ENCODE measurements around the gene OR5AK2. TPM values are rescaled to one million over a fixed set of nuclear protein-coding genes. Genes with fewer than 3 reads are reported as not detected.
"Not testable (repeated sequence)": the region's sequence is repeated elsewhere in the genome, so short reads cannot be mapped to it uniquely, and the experiment has no call there.

OR5AK2 gene
- total RNA-seq, result not detected in 2 replicates

- H3K27me3 Mint-ChIP-seq (ENCODE audit: insufficient read depth), result no peaks in the 10 kb centered on the region
Observed at GRCh38 chr11:56988614-56989013, at the start of gene OR5AK2. Gene OR5AK2 (plus strand): TSS chr11:56988914. CDS start chr11:56988914, 0 bp downstream.

GRCh38 chr11:56945526-56945925, 43.2 kb upstream of the OR5AK2 start:
- H3K9me3 Mint-ChIP-seq, result peaks cover 20% of the 10 kb centered on the region
- H3K27me3 Mint-ChIP-seq (ENCODE audit: insufficient read depth); H3K27ac Mint-ChIP-seq; intact Hi-C loops (cut with micrococcal nuclease); H3K4me3 Mint-ChIP-seq; H3K4me1 Mint-ChIP-seq (ENCODE audit: low read depth); H3K36me3 Mint-ChIP-seq (ENCODE audit: low read depth); DNase-seq (ENCODE audit: low spot score): not testable (repeated sequence)

More at GRCh38 chr11:56988614-56989013, at the start of gene OR5AK2:
- no peaks in the 10 kb centered on the region for H3K36me3 Mint-ChIP-seq (ENCODE audit: low read depth)
- no peak within 1 kb of the TSS for H3K4me3 Mint-ChIP-seq
- intact Hi-C loops (cut with micrococcal nuclease), result no loop called here
- H3K27ac Mint-ChIP-seq, result no peak within 1 kb of the TSS
- H3K9me3 Mint-ChIP-seq, result peaks cover 9% of the 10 kb centered on the region
- H3K4me1 Mint-ChIP-seq (ENCODE audit: low read depth), result no peaks in the 10 kb centered on the region
- no peak for DNase-seq (ENCODE audit: low spot score)

- no peaks in the 10 kb centered on the region for H3K27me3 Mint-ChIP-seq (ENCODE audit: insufficient read depth)
- no peak for DNase-seq (ENCODE audit: low spot score)
Observed at GRCh38 chr11:56948991-56949515, 39.7 kb upstream of the OR5AK2 start.

DNA sequence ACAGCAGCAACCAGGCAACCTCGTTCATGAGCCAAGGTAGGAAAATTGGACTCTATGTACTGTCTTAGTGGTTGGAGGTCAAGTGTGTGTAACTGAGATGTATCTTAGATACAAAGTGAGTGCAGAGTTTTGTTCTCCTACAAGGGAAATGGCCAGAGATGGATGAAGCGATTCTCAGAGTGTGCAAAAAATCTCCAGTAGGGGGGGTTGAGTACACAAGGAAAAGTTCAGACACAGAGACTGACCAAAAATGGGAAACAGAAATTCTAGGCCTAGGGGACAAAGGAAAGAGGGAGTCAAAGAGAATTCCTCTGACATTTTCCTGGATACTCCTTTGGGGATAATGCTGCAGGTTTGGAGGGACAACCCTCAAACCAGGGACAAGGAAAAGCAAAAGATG, 38.2 kb upstream of the OR5AK2 start:
- Mint-ChIP-seq H3K27me3 (ENCODE audit: insufficient read depth) (no peaks in the 10 kb centered on the region), H3K27ac (no peak overlapping the region), H3K9me3 (peaks cover 48% of the 10 kb centered on the region), H3K4me1 (ENCODE audit: low read depth) (no peaks in the 10 kb centered on the region), H3K36me3 (ENCODE audit: low read depth) (no peaks in the 10 kb centered on the region), H3K4me3 (no peak overlapping the region)
- DNase-seq (ENCODE audit: low spot score), result no peak
- intact Hi-C loops (cut with micrococcal nuclease), result no loop called here

More at GRCh38 chr11:56948991-56949515, 39.7 kb upstream of the OR5AK2 start:
- Mint-ChIP-seq H3K4me1 (ENCODE audit: low read depth) (no peaks in the 10 kb centered on the region), H3K27ac (no peak overlapping the region), H3K36me3 (ENCODE audit: low read depth) (no peaks in the 10 kb centered on the region), H3K4me3 (no peak overlapping the region), H3K9me3 (peaks cover 47% of the 10 kb centered on the region)
- intact Hi-C loops (cut with micrococcal nuclease), result no loop called here

- H3K27ac Mint-ChIP-seq; H3K4me1 Mint-ChIP-seq (ENCODE audit: low read depth); intact Hi-C loops (cut with micrococcal nuclease); H3K27me3 Mint-ChIP-seq (ENCODE audit: insufficient read depth); H3K36me3 Mint-ChIP-seq (ENCODE audit: low read depth); DNase-seq (ENCODE audit: low spot score); H3K4me3 Mint-ChIP-seq: not testable (repeated sequence)
- peaks cover 35% of the 10 kb centered on the region for H3K9me3 Mint-ChIP-seq
Observed at GRCh38 chr11:56953907-56954306, 34.8 kb upstream of the OR5AK2 start.

GRCh38 chr11:56961609-56962008, 27.1 kb upstream of the OR5AK2 start:
- no peak overlapping the region for H3K27ac Mint-ChIP-seq
- no peak for DNase-seq (ENCODE audit: low spot score)
- H3K27me3 Mint-ChIP-seq (ENCODE audit: insufficient read depth), result no peaks in the 10 kb centered on the region
- H3K9me3 Mint-ChIP-seq, result peaks cover 4% of the 10 kb centered on the region
- H3K4me1 Mint-ChIP-seq (ENCODE audit: low read depth), result no peaks in the 10 kb centered on the region
- intact Hi-C loops (cut with micrococcal nuclease), result no loop called here
- H3K4me3 Mint-ChIP-seq, result no peak overlapping the region
- H3K36me3 Mint-ChIP-seq (ENCODE audit: low read depth), result no peaks in the 10 kb centered on the region

- Mint-ChIP-seq H3K9me3 (peaks cover 8% of the 10 kb centered on the region), H3K4me1 (ENCODE audit: low read depth) (no peaks in the 10 kb centered on the region), H3K4me3 (no peak overlapping the region), H3K27me3 (ENCODE audit: insufficient read depth) (no peaks in the 10 kb centered on the region), H3K36me3 (ENCODE audit: low read depth) (no peaks in the 10 kb centered on the region), H3K27ac (no peak overlapping the region)
- DNase-seq (ENCODE audit: low spot score), result no peak
- intact Hi-C loops (cut with micrococcal nuclease), result no loop called here
Observed at GRCh38 chr11:56967726-56968125, 21.0 kb upstream of the OR5AK2 start.

GRCh38 chr11:56968524-56968923, 20.2 kb upstream of the OR5AK2 start:
- no peak for DNase-seq (ENCODE audit: low spot score)
- peaks cover 8% of the 10 kb centered on the region for H3K9me3 Mint-ChIP-seq
- no peak overlapping the region for H3K27ac Mint-ChIP-seq
- H3K27me3 Mint-ChIP-seq (ENCODE audit: insufficient read depth), result no peaks in the 10 kb centered on the region
- intact Hi-C loops (cut with micrococcal nuclease), result no loop called here
- no peak overlapping the region for H3K4me3 Mint-ChIP-seq
- no peaks in the 10 kb centered on the region for H3K4me1 Mint-ChIP-seq (ENCODE audit: low read depth)
- no peaks in the 10 kb centered on the region for H3K36me3 Mint-ChIP-seq (ENCODE audit: low read depth)

DNA sequence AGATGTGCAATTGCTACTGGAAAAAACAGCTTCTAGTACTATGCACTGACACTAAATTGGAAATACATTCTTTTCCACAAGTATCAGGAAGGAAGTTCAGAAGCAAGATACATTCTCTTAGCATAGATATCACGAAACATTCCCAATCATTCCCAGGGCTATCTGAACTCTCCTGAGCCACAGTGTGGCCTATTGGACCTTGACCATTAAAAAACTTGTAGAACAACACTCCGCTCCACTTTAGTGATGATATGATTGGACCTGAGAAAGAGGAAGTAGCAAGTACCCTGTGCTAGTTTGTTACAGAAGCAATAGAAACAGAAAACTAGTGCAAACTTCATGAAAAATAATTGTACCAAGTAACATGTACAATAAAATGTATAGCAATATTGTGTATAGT, 11.4 kb upstream of the OR5AK2 start:
- H3K27ac Mint-ChIP-seq, result no peak overlapping the region
- intact Hi-C loops (cut with micrococcal nuclease), result no loop called here
- no peaks in the 10 kb centered on the region for H3K36me3 Mint-ChIP-seq (ENCODE audit: low read depth)
- no peaks in the 10 kb centered on the region for H3K9me3 Mint-ChIP-seq
- H3K27me3 Mint-ChIP-seq (ENCODE audit: insufficient read depth), result no peaks in the 10 kb centered on the region
- no peaks in the 10 kb centered on the region for H3K4me1 Mint-ChIP-seq (ENCODE audit: low read depth)
- no peak overlapping the region for H3K4me3 Mint-ChIP-seq
- DNase-seq (ENCODE audit: low spot score), result no peak

GRCh38 chr11:56990702-56991101, 2.0 kb downstream of the OR5AK2 start:
- intact Hi-C loops (cut with micrococcal nuclease), result no loop called here
- no peak for DNase-seq (ENCODE audit: low spot score)
- Mint-ChIP-seq H3K4me1 (ENCODE audit: low read depth) (no peaks in the 10 kb centered on the region), H3K36me3 (ENCODE audit: low read depth) (no peaks in the 10 kb centered on the region), H3K9me3 (peaks cover 24% of the 10 kb centered on the region), H3K27me3 (ENCODE audit: insufficient read depth) (no peaks in the 10 kb centered on the region), H3K27ac (no peak overlapping the region), H3K4me3 (no peak overlapping the region)

- Mint-ChIP-seq H3K27me3 (ENCODE audit: insufficient read depth) (no peaks in the 10 kb centered on the region), H3K4me1 (ENCODE audit: low read depth) (no peaks in the 10 kb centered on the region), H3K9me3 (peaks cover 33% of the 10 kb centered on the region), H3K4me3 (no peak overlapping the region), H3K36me3 (ENCODE audit: low read depth) (no peaks in the 10 kb centered on the region), H3K27ac (no peak overlapping the region)
- intact Hi-C loops (cut with micrococcal nuclease), result no loop called here
- DNase-seq (ENCODE audit: low spot score), result no peak
Observed at GRCh38 chr11:56994532-56994931, 5.8 kb downstream of the OR5AK2 start.

DNA sequence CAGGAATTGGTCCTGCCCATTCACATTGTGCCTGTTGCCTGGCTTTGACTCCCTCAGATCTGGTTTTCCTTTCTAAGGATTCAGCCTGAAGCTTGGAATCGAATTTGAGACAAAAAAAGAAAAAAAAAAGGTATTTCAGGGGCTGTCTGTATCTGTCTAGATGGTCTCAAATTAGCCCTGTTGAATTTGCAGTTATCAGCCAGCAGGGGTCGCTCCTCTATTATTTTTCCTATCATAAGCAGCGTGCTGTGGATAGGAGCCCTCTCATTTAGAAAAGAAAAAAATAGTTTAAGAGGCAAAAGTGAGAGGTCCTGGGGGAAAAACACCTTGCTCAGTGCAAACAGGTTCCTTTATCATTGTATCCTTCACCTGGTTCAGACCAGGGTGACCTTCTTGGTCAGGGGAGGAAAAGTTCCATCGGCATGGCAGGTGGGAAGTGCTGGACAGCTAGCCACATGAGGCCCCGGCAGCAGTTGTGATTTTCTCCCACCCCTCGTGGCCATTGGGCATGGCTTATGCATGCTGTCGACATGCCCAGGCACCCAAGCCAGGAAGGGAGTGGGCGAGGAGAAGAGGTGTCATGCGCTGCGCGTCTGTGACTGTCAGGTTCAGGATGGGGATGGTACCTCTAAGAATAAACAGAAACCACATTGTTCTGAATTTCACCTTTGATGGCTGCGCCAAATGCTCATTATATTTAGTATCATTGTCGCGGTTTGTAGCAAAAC, 13.1 kb downstream of the OR5AK2 start:
- H3K4me3 Mint-ChIP-seq, result no peak overlapping the region
- no peaks in the 10 kb centered on the region for H3K4me1 Mint-ChIP-seq (ENCODE audit: low read depth)
- H3K36me3 Mint-ChIP-seq (ENCODE audit: low read depth), result no peaks in the 10 kb centered on the region
- DNase-seq (ENCODE audit: low spot score), result no peak
- intact Hi-C loops (cut with micrococcal nuclease), result loop anchor here (2.0 kb wide), 1 partner anchor 245 kb away; no protein-coding TSS in a partner anchor
- no peak overlapping the region for H3K27ac Mint-ChIP-seq
- H3K27me3 Mint-ChIP-seq (ENCODE audit: insufficient read depth), result no peaks in the 10 kb centered on the region
- peaks cover 16% of the 10 kb centered on the region for H3K9me3 Mint-ChIP-seq

GRCh38 chr11:57008373-57008772, 19.7 kb downstream of the OR5AK2 start:
- Mint-ChIP-seq H3K4me1 (ENCODE audit: low read depth) (no peaks in the 10 kb centered on the region), H3K9me3 (peaks cover under 1% of the 10 kb centered on the region), H3K4me3 (no peak overlapping the region), H3K27ac (no peak overlapping the region), H3K27me3 (ENCODE audit: insufficient read depth) (no peaks in the 10 kb centered on the region), H3K36me3 (ENCODE audit: low read depth) (no peaks in the 10 kb centered on the region)
- intact Hi-C loops (cut with micrococcal nuclease), result no loop called here
- DNase-seq (ENCODE audit: low spot score), result no peak
